ENCODE results near the gene CORO1C. TPM values are rescaled to one million over a fixed set of nuclear protein-coding genes. Genes with fewer than 3 reads are reported as not detected.
A peak's percentile ranks its signal among the peaks of the same experiment; 100 is the strongest.

CORO1C gene
- total RNA-seq, 1 donor from 2014 or later = 128 TPM

DNA sequence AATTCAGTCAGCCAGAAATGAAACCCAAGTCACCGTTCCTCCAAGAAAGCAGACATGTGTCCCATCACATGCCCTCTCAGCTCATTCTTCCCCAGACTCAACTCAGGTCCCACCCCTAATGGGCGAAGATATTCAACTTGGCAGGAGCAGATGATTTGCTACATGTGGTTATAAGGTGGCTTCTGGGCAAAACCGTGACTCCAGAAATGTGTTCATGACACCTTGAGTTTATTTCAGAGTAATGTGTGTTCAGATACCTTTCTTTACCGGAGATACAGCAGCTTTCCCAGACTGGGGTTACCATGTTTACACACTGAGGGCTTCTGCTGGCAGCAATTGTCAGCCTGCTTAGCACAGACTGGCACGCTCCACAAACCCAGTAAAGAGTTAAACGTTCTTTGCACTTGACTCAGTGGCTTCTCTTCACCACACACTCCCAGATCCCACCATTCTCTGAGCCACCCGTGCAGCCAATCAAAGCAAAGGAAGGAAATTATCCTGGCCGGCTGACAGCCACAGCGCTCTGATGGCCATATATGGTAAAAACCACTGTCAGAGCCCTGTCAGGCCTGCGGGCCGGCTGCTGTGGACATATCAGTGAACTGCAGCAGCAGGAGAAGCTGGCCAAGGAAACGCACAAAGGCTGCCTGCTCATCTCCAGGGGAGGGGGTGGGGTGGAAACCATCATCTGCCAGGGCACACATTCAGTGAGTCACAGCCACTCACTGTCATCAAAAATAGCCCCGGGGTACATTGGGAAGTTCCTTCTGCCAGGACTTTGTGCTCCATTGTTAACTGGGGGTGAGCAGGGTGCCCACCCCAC, 39.9 kb downstream of the CORO1C start:
- H3K4me1 Mint-ChIP-seq = peaks cover 67% of the 10 kb centered on the region
- Histone ChIP-seq H3K4me2 (peak overlapping the region; percentile 48), H3K79me2 (ENCODE audit: low read depth) (peaks cover 91% of the 10 kb centered on the region), H3K4me1 (peaks cover 28% of the 10 kb centered on the region), H3K36me3 (no peaks in the 10 kb centered on the region), H4K20me1 (ENCODE audit: low read depth) (peaks cover 51% of the 10 kb centered on the region), H3K27me3 (no peaks in the 10 kb centered on the region), H3K4me3 (no peak overlapping the region), H3K9me3 (ENCODE audit: low read depth) (no peaks in the 10 kb centered on the region), H2AFZ (replicated peaks) (no peak overlapping the region), H3K27ac (peak overlapping the region; percentile 73), H3K9ac (no peak overlapping the region), H3F3A (ENCODE audit: low read depth) (peaks cover 41% of the 10 kb centered on the region)
- H3K27me3 Mint-ChIP-seq (ENCODE audit: insufficient read depth, low read depth) = peaks cover 2% of the 10 kb centered on the region
- H3K27ac Mint-ChIP-seq = peak overlapping the region; percentile 100
- no peaks in the 10 kb centered on the region for H3K9me3 Mint-ChIP-seq
- peak; percentile 93 for DNase-seq (ENCODE audit: low spot score)
- peaks cover 11% of the 10 kb centered on the region for H3K36me3 Mint-ChIP-seq
- TF ChIP-seq EZH2 (IDR thresholded peaks at IDR 0.05) = no peak
- peak; percentile 44 for TF ChIP-seq CTCF (IDR thresholded peaks at IDR 0.05)
- peak overlapping the region; percentile 66 for H3K4me3 Mint-ChIP-seq

- Histone ChIP-seq H3K9me3 (ENCODE audit: low read depth) (no peaks in the 10 kb centered on the region), H3K27ac (peak overlapping the region; percentile 13), H3K4me2 (no peak overlapping the region), H3K4me3 (no peak overlapping the region), H3K27me3 (no peaks in the 10 kb centered on the region), H3F3A (ENCODE audit: low read depth) (peaks cover 41% of the 10 kb centered on the region), H3K4me1 (peaks cover 28% of the 10 kb centered on the region), H4K20me1 (ENCODE audit: low read depth) (peaks cover 57% of the 10 kb centered on the region), H3K36me3 (no peaks in the 10 kb centered on the region), H3K9ac (no peak overlapping the region), H3K79me2 (ENCODE audit: low read depth) (peaks cover 91% of the 10 kb centered on the region), H2AFZ (replicated peaks) (no peak overlapping the region)
- Mint-ChIP-seq H3K9me3 (no peaks in the 10 kb centered on the region), H3K27me3 (ENCODE audit: insufficient read depth, low read depth) (peaks cover 2% of the 10 kb centered on the region), H3K36me3 (peaks cover 6% of the 10 kb centered on the region), H3K4me3 (peak overlapping the region; percentile 66), H3K27ac (peak overlapping the region; percentile 100), H3K4me1 (peaks cover 70% of the 10 kb centered on the region)
- no peak for DNase-seq (ENCODE audit: low spot score)
- TF ChIP-seq CTCF (IDR thresholded peaks at IDR 0.05) (no peak), EZH2 (IDR thresholded peaks at IDR 0.05) (no peak), EZH2phosphoT487 (IDR thresholded peaks at IDR 0.05) (no peak)
Observed at GRCh38 chr12:108690542-108691174, 40.7 kb downstream of the CORO1C start.

- peaks cover 2% of the 10 kb centered on the region for H3K27me3 Mint-ChIP-seq (ENCODE audit: insufficient read depth, low read depth)
- H3K27ac ChIP-seq = peak overlapping the region; percentile 13
- H3K36me3 ChIP-seq = no peaks in the 10 kb centered on the region
- H3K79me2 ChIP-seq (ENCODE audit: low read depth) = peaks cover 91% of the 10 kb centered on the region
- peaks cover 62% of the 10 kb centered on the region for H4K20me1 ChIP-seq (ENCODE audit: low read depth)
- no peaks in the 10 kb centered on the region for H3K9me3 Mint-ChIP-seq
- H2AFZ ChIP-seq (replicated peaks) = no peak overlapping the region
- DNase-seq (ENCODE audit: low spot score) = no peak
- H3K9ac ChIP-seq = no peak overlapping the region
- peak overlapping the region; percentile 66 for H3K4me3 Mint-ChIP-seq
- peaks cover 29% of the 10 kb centered on the region for H3K4me1 ChIP-seq
- peaks cover 39% of the 10 kb centered on the region for H3F3A ChIP-seq (ENCODE audit: low read depth)
- TF ChIP-seq CTCF (IDR thresholded peaks at IDR 0.05) (no peak), EZH2 (IDR thresholded peaks at IDR 0.05) (no peak), EZH2phosphoT487 (IDR thresholded peaks at IDR 0.05) (no peak)
- H3K4me1 Mint-ChIP-seq = peaks cover 75% of the 10 kb centered on the region
- H3K4me2 ChIP-seq = no peak overlapping the region
- H3K27me3 ChIP-seq = no peaks in the 10 kb centered on the region
- H3K4me3 ChIP-seq = no peak overlapping the region
- peak overlapping the region; percentile 100 for H3K27ac Mint-ChIP-seq
- no peaks in the 10 kb centered on the region for H3K9me3 ChIP-seq (ENCODE audit: low read depth)
- peaks cover 2% of the 10 kb centered on the region for H3K36me3 Mint-ChIP-seq
Observed at GRCh38 chr12:108690191-108690518, 41.2 kb downstream of the CORO1C start.
